ENCODE data around the gene YPEL3. TPM values are rescaled to one million over a fixed set of nuclear protein-coding genes. Genes with fewer than 3 reads are reported as not detected.

YPEL3 gene
- total and polyA plus RNA-seq, 4 donors = 56.2 to 208 (median 93.5) TPM

- DNase-seq (no peak), ATAC-seq (ENCODE audit: insufficient read depth, low FRiP score) (no peak)
- no peaks in the 10 kb centered on the region for H3K9me3 ChIP-seq (ENCODE audit: control insufficient read depth in 4 of 4, insufficient read depth in 3 of 4, low read length in 3 of 4)
- no peak overlapping the region for H3K4me3 ChIP-seq
- H3K4me1 ChIP-seq (ENCODE audit: control insufficient read depth in 5 of 5, insufficient read depth in 5 of 5, low read length in 5 of 5) = peaks cover 0 to 11% (median 3%) of the 10 kb centered on the region in 5 donors
- TF ChIP-seq, protein P1, sequence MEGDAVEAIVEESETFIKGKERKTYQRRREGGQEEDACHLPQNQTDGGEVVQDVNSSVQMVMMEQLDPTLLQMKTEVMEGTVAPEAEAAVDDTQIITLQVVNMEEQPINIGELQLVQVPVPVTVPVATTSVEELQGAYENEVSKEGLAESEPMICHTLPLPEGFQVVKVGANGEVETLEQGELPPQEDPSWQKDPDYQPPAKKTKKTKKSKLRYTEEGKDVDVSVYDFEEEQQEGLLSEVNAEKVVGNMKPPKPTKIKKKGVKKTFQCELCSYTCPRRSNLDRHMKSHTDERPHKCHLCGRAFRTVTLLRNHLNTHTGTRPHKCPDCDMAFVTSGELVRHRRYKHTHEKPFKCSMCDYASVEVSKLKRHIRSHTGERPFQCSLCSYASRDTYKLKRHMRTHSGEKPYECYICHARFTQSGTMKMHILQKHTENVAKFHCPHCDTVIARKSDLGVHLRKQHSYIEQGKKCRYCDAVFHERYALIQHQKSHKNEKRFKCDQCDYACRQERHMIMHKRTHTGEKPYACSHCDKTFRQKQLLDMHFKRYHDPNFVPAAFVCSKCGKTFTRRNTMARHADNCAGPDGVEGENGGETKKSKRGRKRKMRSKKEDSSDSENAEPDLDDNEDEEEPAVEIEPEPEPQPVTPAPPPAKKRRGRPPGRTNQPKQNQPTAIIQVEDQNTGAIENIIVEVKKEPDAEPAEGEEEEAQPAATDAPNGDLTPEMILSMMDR (IDR thresholded peaks at IDR 0.05; ENCODE audit: control extremely low read depth, extremely low read depth) = no peak
- no peak overlapping the region for H3K27ac ChIP-seq (ENCODE audit: low read depth in 1 of 2, low read length in 1 of 2)
- no peaks in the 10 kb centered on the region for H3K27me3 ChIP-seq (ENCODE audit: control insufficient read depth in 3 of 3, insufficient read depth in 3 of 3, low read length in 2 of 3)
- H3K9ac ChIP-seq (ENCODE audit: insufficient read depth in 1 of 2, low read length in 2 of 2) = peak overlapping the region in 1 of 2 donors; percentile 5
- 89 to 94% methylated on average over 8 of the region's 8 CpGs for WGBS, 2 donors
- peaks cover 0 to 3% (median 1%) of the 10 kb centered on the region in 4 donors for H3K36me3 ChIP-seq (ENCODE audit: control insufficient read depth in 4 of 4, insufficient read depth in 4 of 4, low read length in 4 of 4)
Observed at GRCh38 chr16:30054451-30054850, 41.6 kb downstream of the YPEL3 start.

DNA sequence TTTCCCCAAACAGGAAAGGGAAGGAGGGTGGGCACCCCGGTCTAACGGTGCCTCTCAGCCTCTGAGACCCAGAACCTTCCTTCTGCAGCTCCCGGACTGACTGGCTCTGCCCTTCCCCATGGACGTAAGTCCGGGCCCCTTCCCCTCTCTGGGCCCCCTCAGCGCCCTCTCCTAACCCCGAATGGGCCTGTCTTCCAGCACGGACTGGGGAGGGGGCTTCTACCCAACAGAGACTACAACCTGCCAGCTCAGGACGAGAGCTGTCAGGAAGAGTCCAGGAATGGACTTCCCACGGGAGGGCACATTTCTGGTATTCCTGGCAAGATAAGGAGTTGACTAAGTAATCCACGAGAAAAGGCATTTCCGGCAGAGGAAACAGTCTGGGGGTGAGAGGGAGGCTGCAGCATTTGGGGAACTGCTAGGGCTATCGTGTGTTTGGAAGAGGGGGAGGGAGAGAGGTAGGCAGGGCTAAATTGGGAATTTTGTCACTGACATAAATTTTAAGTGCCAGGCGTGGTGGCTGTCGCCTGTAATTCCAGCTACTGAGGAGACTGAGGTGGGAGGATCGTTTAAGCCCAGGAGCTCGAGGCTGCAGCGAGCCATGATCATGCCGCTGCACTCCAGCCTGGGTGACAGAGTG, 42.5 kb downstream of the YPEL3 start:
- TF ChIP-seq, protein P1 (IDR thresholded peaks at IDR 0.05; ENCODE audit: control extremely low read depth, extremely low read depth) = no peak
- peak; percentile 53 to 62 (median 55) for DNase-seq

GRCh38 chr16:30052671-30053372, 43.2 kb downstream of the YPEL3 start:
- no peak overlapping the region for H3K9ac ChIP-seq (ENCODE audit: insufficient read depth in 1 of 2, low read length in 2 of 2)
- peak overlapping the region; percentile 45 for H3K4me3 ChIP-seq
- peak; percentile 91 to 95 (median 94) for DNase-seq
- H3K4me1 ChIP-seq (ENCODE audit: control insufficient read depth in 5 of 5, insufficient read depth in 5 of 5, low read length in 5 of 5) = peaks cover 0 to 11% (median 3%) of the 10 kb centered on the region in 5 donors
- peaks cover 0 to 3% (median 0%) of the 10 kb centered on the region in 4 donors for H3K36me3 ChIP-seq (ENCODE audit: control insufficient read depth in 4 of 4, insufficient read depth in 4 of 4, low read length in 4 of 4)
- peak overlapping the region in 1 of 2 donors; percentile 40 for H3K27ac ChIP-seq (ENCODE audit: low read depth in 1 of 2, low read length in 1 of 2)
- H3K9me3 ChIP-seq (ENCODE audit: control insufficient read depth in 4 of 4, insufficient read depth in 3 of 4, low read length in 3 of 4) = no peaks in the 10 kb centered on the region
- 4 to 5% methylated on average over 55 to 58 of the region's 58 CpGs for WGBS, 2 donors
- H3K27me3 ChIP-seq (ENCODE audit: control insufficient read depth in 3 of 3, insufficient read depth in 3 of 3, low read length in 2 of 3) = no peaks in the 10 kb centered on the region
- TF ChIP-seq, protein P1 (IDR thresholded peaks at IDR 0.05; ENCODE audit: control extremely low read depth, extremely low read depth) = no peak
- ATAC-seq (ENCODE audit: insufficient read depth, low FRiP score) = peak; percentile 88

More for the DNA sequence above, 42.5 kb downstream of the YPEL3 start:
- Histone ChIP-seq H3K9me3 (ENCODE audit: control insufficient read depth in 4 of 4, insufficient read depth in 3 of 4, low read length in 3 of 4) (no peaks in the 10 kb centered on the region), H3K27me3 (ENCODE audit: control insufficient read depth in 3 of 3, insufficient read depth in 3 of 3, low read length in 2 of 3) (no peaks in the 10 kb centered on the region), H3K36me3 (ENCODE audit: control insufficient read depth in 4 of 4, insufficient read depth in 4 of 4, low read length in 4 of 4) (peaks cover 0 to 3% (median 0%) of the 10 kb centered on the region in 4 donors), H3K4me1 (ENCODE audit: control insufficient read depth in 5 of 5, insufficient read depth in 5 of 5, low read length in 5 of 5) (peaks cover 0 to 11% (median 3%) of the 10 kb centered on the region in 5 donors), H3K9ac (ENCODE audit: insufficient read depth in 1 of 2, low read length in 2 of 2) (peak overlapping the region in 1 of 2 donors; percentile 28), H3K4me3 (peak overlapping the region; percentile 45), H3K27ac (ENCODE audit: low read depth in 1 of 2, low read length in 1 of 2) (peak overlapping the region in 1 of 2 donors; percentile 40)
- peak; percentile 29 for ATAC-seq (ENCODE audit: insufficient read depth, low FRiP score)
- WGBS, 2 donors = 5 to 7% methylated on average over 19 of the region's 19 CpGs

All from lung (tissue), 12 donors.